Liver (tissue), 9 donors: ENCODE data around the gene PTH2. TPM values are rescaled to one million over a fixed set of nuclear protein-coding genes. Genes with fewer than 3 reads are reported as not detected.
"Not testable (repeated sequence)": the region's sequence is repeated elsewhere in the genome, so short reads cannot be mapped to it uniquely, and the experiment has no call there.

Experiments
- DNase-seq: peaks from one replicate; pipeline ENCODE4 v3.0.0-alpha.2; 2017; ENCODE audit warnings: low spot score
- H3K27ac ChIP-seq, 2 donors: one replicate each; pipeline ENCODE4 v1.7.0; 2013; ENCODE audit warnings: inconsistent platforms in 2 of 2, low read length in 2 of 2, control low read depth in 1 of 2, low read depth in 1 of 2, mild to moderate bottlenecking in 1 of 2
- H3K27me3 ChIP-seq, 4 donors: one replicate each; pipeline versions ENCODE4 v1.6.1 to v1.7.0; 2013; ENCODE audit warnings: low read length in 3 of 4, inconsistent platforms in 1 of 4, mild to moderate bottlenecking in 1 of 4, moderate library complexity in 1 of 4; ENCODE audit not compliant: control insufficient read depth in 4 of 4, insufficient read depth in 4 of 4
- H3K36me3 ChIP-seq, 4 donors: one replicate each; pipeline versions ENCODE4 v1.6.1 to v1.7.0; 2013; ENCODE audit warnings: low read length in 3 of 4, mild to moderate bottlenecking in 3 of 4, low read depth in 1 of 4, moderate library complexity in 1 of 4; ENCODE audit not compliant: control insufficient read depth in 4 of 4, insufficient read depth in 3 of 4
- H3K4me1 ChIP-seq, 4 donors: one replicate each; pipeline versions ENCODE4 v1.6.1 to v1.7.0; 2013; ENCODE audit warnings: low read length in 3 of 4, mild to moderate bottlenecking in 3 of 4, moderate library complexity in 1 of 4; ENCODE audit not compliant: control insufficient read depth in 4 of 4, insufficient read depth in 4 of 4
- H3K4me3 ChIP-seq, 3 donors: one replicate each; pipeline versions ENCODE4 v1.6.1 to v1.7.0; 2013; ENCODE audit warnings: low read length in 3 of 3, control low read depth in 1 of 3, low read depth in 1 of 3, mild to moderate bottlenecking in 1 of 3
- H3K9ac ChIP-seq, 2 donors: one replicate each; pipeline ENCODE4 v1.7.0; 2013; ENCODE audit warnings: low read length in 2 of 2, mild to moderate bottlenecking in 2 of 2, moderate library complexity in 2 of 2, control low read depth in 1 of 2, low read depth in 1 of 2
- H3K9me3 ChIP-seq, 4 donors: one replicate each; pipeline versions ENCODE4 v1.6.1 to v1.7.0; 2013; ENCODE audit warnings: low read length in 3 of 4; ENCODE audit not compliant: control insufficient read depth in 4 of 4
- EGR1 ChIP-seq, 2 donors: IDR thresholded peaks; 2 replicates each; pipeline ENCODE4 v1.6.1; 2016 to 2018; ENCODE audit warnings: antibody characterized with exemption in 2 of 2, low read depth in 2 of 2
- FOXA1 ChIP-seq: IDR thresholded peaks from 2 replicates; pipeline ENCODE4 v1.6.1; 2016; ENCODE audit warnings: antibody characterized with exemption
- FOXA2 ChIP-seq: IDR thresholded peaks from 2 replicates; pipeline ENCODE4 v1.6.1; 2016; ENCODE audit warnings: antibody characterized with exemption
- HNF4A ChIP-seq, 2 donors: conservative IDR thresholded peaks; 2 replicates each; pipeline ENCODE4 v1.6.1; 2016; ENCODE audit warnings: antibody characterized with exemption in 2 of 2, mild to moderate bottlenecking in 2 of 2
- HNF4G ChIP-seq: IDR thresholded peaks from 2 replicates; pipeline ENCODE4 v1.6.1; 2016; ENCODE audit warnings: antibody characterized with exemption
- JUND ChIP-seq, 2 donors: IDR thresholded peaks; 2 replicates each; pipeline ENCODE4 v1.6.1; 2016; ENCODE audit warnings: antibody characterized with exemption in 2 of 2
- NR2F2 ChIP-seq: IDR thresholded peaks from 2 replicates; pipeline ENCODE4 v1.6.1; 2016; ENCODE audit warnings: antibody characterized with exemption
- RAD21 ChIP-seq, 2 donors: IDR thresholded peaks; 2 replicates each; pipeline ENCODE4 v1.6.1; 2016; ENCODE audit warnings: antibody characterized with exemption in 2 of 2, mild to moderate bottlenecking in 2 of 2
- RXRA ChIP-seq, 2 donors: IDR thresholded peaks; 2 replicates each; pipeline ENCODE4 v1.6.1; 2017 to 2018; ENCODE audit warnings: antibody characterized with exemption in 2 of 2, mild to moderate bottlenecking in 1 of 2
- SP1 ChIP-seq: IDR thresholded peaks from 2 replicates; pipeline ENCODE4 v1.6.1; 2018; ENCODE audit warnings: antibody characterized with exemption, mild to moderate bottlenecking
- TAF1 ChIP-seq: conservative IDR thresholded peaks from 2 replicates; pipeline ENCODE4 v1.6.1; 2016; ENCODE audit warnings: antibody characterized with exemption, mild to moderate bottlenecking
- WGBS: extraction: QIAGEN DNeasy Blood & Tissue Kit; methylation state at CpG from one replicate; pipeline ENCODE4 v1.1.7; 2013; 5-methylcytosine and 5-hydroxymethylcytosine counted together
- polyA plus RNA-seq, 2 donors: library from polyadenylated mRNA; stranded (reverse) in 1 of 2; unstranded in 1 of 2; fragments of 200-250 nt in 1 of 2; fragments of >200 nt in 1 of 2; fragmentation: Nextera tagmentation in 1 of 2; extraction: Ambion mirVana in 1 of 2; gene quantifications; one replicate each; pipeline versions ENCODE4 v1.2.1 to v1.2.3, GENCODE V29; 2013 to 2015
- total RNA-seq, 2 donors: library from RNA; depleted of rRNA; stranded (reverse); fragments of >200 nt; gene quantifications; one replicate each; pipeline ENCODE4 v1.2.3, GENCODE V29; 2014
- TF ChIP-seq, protein P1 (sequence below): IDR thresholded peaks from 2 replicates; pipeline ENCODE4 v1.6.1; 2016; ENCODE audit warnings: antibody characterized with exemption
- TF ChIP-seq, protein P2 (sequence below): fragments of 150-350 bp; IDR thresholded peaks from 2 replicates; pipeline ENCODE4 v1.5.1; 2017; ENCODE audit warnings: improper control_type of control experiment, low read depth, low read length; ENCODE audit not compliant: missing input control
- TF ChIP-seq, protein P3 (sequence below): IDR thresholded peaks from 2 replicates; pipeline ENCODE4 v1.6.1; 2016; ENCODE audit warnings: antibody characterized with exemption
- TF ChIP-seq, protein P4 (sequence below): IDR thresholded peaks from 2 replicates; pipeline ENCODE4 v1.6.1; 2016; ENCODE audit warnings: antibody characterized with exemption
- donor health status: healthy.
- donor health status: healthy.
- donor health status: healthy.
- donor health status: healthy.
- donor health status: healthy.

The PTH2 gene
- total and polyA plus RNA-seq, 4 donors, result not detected

DNA sequence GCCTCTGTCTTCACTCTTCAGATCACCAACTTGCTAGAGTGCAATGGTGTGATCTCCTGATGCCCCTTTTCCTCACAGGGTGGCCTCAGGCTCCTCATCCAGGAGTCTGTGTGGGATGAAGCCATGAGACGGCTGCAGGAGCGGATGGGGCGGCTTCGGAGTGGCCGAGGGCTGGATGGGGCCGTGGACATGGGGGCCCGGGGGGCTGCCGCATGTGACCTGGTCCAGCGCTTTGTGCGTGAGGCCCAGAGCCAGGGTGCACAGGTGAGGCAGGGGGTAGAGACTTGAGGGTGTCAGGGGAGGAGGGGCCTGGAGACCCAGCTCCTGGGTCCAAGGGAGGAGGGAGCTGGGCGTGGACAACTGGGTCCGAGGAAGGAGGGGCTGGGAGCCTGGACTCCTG is 39.3 kb upstream of the PTH2 start:
- Histone ChIP-seq H3K27ac (no peak overlapping the region), H3K36me3 (peaks cover 2 to 17% (median 4%) of the 10 kb centered on the region in 4 donors), H3K4me1 (no peaks in the 10 kb centered on the region), H3K9me3 (no peaks in the 10 kb centered on the region), H3K9ac (no peak overlapping the region), H3K27me3 (no peaks in the 10 kb centered on the region), H3K4me3 (no peak overlapping the region)
- TF ChIP-seq, protein P1, sequence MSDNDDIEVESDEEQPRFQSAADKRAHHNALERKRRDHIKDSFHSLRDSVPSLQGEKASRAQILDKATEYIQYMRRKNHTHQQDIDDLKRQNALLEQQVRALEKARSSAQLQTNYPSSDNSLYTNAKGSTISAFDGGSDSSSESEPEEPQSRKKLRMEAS, result no peak
- no peak for TF ChIP-seq FOXA2
- no peak for TF ChIP-seq NR2F2
- TF ChIP-seq FOXA1, result no peak
- no peak for TF ChIP-seq RAD21 (IDR thresholded peaks at IDR 0.05)
- TF ChIP-seq RXRA (IDR thresholded peaks at IDR 0.05), result no peak
- no peak for TF ChIP-seq SP1
- no peak for TF ChIP-seq EGR1 (IDR thresholded peaks at IDR 0.05; ENCODE audit: low read depth in 2 of 2)
- TF ChIP-seq, protein P2, sequence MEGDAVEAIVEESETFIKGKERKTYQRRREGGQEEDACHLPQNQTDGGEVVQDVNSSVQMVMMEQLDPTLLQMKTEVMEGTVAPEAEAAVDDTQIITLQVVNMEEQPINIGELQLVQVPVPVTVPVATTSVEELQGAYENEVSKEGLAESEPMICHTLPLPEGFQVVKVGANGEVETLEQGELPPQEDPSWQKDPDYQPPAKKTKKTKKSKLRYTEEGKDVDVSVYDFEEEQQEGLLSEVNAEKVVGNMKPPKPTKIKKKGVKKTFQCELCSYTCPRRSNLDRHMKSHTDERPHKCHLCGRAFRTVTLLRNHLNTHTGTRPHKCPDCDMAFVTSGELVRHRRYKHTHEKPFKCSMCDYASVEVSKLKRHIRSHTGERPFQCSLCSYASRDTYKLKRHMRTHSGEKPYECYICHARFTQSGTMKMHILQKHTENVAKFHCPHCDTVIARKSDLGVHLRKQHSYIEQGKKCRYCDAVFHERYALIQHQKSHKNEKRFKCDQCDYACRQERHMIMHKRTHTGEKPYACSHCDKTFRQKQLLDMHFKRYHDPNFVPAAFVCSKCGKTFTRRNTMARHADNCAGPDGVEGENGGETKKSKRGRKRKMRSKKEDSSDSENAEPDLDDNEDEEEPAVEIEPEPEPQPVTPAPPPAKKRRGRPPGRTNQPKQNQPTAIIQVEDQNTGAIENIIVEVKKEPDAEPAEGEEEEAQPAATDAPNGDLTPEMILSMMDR, result no peak
- no peak for TF ChIP-seq HNF4G
- TF ChIP-seq, protein P3, sequence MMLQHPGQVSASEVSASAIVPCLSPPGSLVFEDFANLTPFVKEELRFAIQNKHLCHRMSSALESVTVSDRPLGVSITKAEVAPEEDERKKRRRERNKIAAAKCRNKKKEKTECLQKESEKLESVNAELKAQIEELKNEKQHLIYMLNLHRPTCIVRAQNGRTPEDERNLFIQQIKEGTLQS, result no peak
- TF ChIP-seq TAF1, result no peak
- no peak for TF ChIP-seq HNF4A (conservative IDR thresholded peaks at IDR 0.05)
- TF ChIP-seq JUND (IDR thresholded peaks at IDR 0.05), result no peak
- TF ChIP-seq, protein P4, sequence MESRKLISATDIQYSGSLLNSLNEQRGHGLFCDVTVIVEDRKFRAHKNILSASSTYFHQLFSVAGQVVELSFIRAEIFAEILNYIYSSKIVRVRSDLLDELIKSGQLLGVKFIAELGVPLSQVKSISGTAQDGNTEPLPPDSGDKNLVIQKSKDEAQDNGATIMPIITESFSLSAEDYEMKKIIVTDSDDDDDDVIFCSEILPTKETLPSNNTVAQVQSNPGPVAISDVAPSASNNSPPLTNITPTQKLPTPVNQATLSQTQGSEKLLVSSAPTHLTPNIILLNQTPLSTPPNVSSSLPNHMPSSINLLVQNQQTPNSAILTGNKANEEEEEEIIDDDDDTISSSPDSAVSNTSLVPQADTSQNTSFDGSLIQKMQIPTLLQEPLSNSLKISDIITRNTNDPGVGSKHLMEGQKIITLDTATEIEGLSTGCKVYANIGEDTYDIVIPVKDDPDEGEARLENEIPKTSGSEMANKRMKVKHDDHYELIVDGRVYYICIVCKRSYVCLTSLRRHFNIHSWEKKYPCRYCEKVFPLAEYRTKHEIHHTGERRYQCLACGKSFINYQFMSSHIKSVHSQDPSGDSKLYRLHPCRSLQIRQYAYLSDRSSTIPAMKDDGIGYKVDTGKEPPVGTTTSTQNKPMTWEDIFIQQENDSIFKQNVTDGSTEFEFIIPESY, result no peak
- 97% methylated on average over 12 of the region's 12 CpGs for WGBS
- no peak for DNase-seq

DNA sequence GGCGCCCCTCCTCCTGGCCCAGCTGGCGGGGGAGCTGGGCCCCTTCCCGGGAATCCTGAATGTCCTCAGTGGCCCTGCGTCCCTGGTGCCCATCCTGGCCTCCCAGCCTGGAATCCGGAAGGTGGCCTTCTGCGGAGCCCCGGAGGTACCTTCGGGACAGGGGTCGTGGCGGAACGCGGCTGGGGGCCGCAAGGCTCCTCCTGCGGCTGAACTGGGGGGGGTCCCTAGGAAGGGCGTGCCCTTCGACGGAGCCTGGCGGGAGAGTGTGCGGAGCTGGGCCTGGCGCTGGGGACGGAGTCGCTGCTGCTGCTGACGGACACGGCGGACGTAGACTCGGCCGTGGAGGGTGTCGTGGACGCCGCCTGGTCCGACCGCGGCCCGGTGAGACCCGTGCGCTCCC is 38.4 kb upstream of the PTH2 start:
- 97% methylated on average over 37 of the region's 37 CpGs for WGBS
- no peak overlapping the region for H3K4me3 ChIP-seq
- DNase-seq, result no peak
- H3K9ac ChIP-seq, result no peak overlapping the region
- H3K36me3 ChIP-seq, result peaks cover 2 to 14% (median 4%) of the 10 kb centered on the region in 4 donors
- H3K27ac ChIP-seq, result no peak overlapping the region
- TF ChIP-seq, protein P2, result no peak
- TF ChIP-seq HNF4A (conservative IDR thresholded peaks at IDR 0.05) (no peak), TAF1 (no peak), FOXA2 (no peak), NR2F2 (no peak), SP1 (no peak), HNF4G (no peak), EGR1 (IDR thresholded peaks at IDR 0.05; ENCODE audit: low read depth in 2 of 2) (no peak), RAD21 (IDR thresholded peaks at IDR 0.05) (no peak)
- TF ChIP-seq, protein P4, result no peak
- TF ChIP-seq, protein P3, result no peak
- TF ChIP-seq, protein P1, result no peak
- no peaks in the 10 kb centered on the region for H3K27me3 ChIP-seq
- no peaks in the 10 kb centered on the region for H3K4me1 ChIP-seq
- H3K9me3 ChIP-seq, result no peaks in the 10 kb centered on the region

DNA sequence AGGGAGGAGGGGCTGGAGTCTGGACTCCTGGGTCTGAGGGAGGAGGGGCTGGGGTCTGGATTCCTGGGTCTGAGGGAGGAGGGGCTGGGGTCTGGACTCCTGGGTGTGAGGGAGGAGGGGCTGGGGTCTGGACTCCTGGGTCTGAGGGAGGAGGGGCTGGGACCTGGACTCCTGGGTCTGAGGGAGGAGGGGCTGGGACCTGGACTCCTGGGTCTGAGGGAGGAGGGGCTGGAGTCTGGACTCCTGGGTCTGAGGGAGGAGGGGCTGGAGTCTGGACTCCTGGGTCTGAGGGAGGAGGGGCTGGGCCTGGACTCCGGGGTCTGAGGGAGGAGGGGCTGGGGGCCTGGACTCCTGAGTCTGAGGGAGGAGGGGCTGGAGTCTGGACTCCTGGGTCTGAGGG is 37.9 kb upstream of the PTH2 start:
- DNase-seq, H3K9me3 ChIP-seq, H3K27ac ChIP-seq, H3K27me3 ChIP-seq, H3K9ac ChIP-seq, H3K4me1 ChIP-seq, H3K4me3 ChIP-seq: not testable (repeated sequence)
- peaks cover 2 to 14% (median 4%) of the 10 kb centered on the region in 4 donors for H3K36me3 ChIP-seq
- 96% methylated on average over 1 of the region's 1 CpG for WGBS
